Muscle layer of colon (tissue), 2 donors: ENCODE measurements around the gene KMT2D.

ENCODE experiments used
- H3K27ac ChIP-seq: one replicate; pipeline ENCODE4 v1.7.0; 2013; ENCODE audit warnings: low read depth, mild to moderate bottlenecking, low read length, moderate library complexity
- H3K27me3 ChIP-seq, 2 donors: one replicate each; pipeline ENCODE4 v1.7.0; 2013; ENCODE audit warnings: low read length in 2 of 2, mild to moderate bottlenecking in 2 of 2; ENCODE audit not compliant: insufficient read depth in 2 of 2, control insufficient read depth in 1 of 2
- H3K36me3 ChIP-seq: one replicate; pipeline ENCODE4 v1.7.0; 2013; ENCODE audit warnings: mild to moderate bottlenecking, low read length; ENCODE audit not compliant: insufficient read depth
- H3K4me1 ChIP-seq: one replicate; pipeline ENCODE4 v1.7.0; 2013; ENCODE audit warnings: mild to moderate bottlenecking, low read length; ENCODE audit not compliant: insufficient read depth
- H3K4me3 ChIP-seq, 2 donors: one replicate each; pipeline ENCODE4 v1.7.0; 2013; ENCODE audit warnings: low read length in 2 of 2, low read depth in 1 of 2, mild to moderate bottlenecking in 1 of 2, moderate library complexity in 1 of 2
- H3K9ac ChIP-seq: one replicate; pipeline ENCODE4 v1.7.0; 2013; ENCODE audit warnings: low read length
- H3K9me3 ChIP-seq: one replicate; pipeline ENCODE4 v1.7.0; 2013; ENCODE audit warnings: mild to moderate bottlenecking, low read length
- donor health status: abdominal sarcoma.
- donor health status: Adenocarcinoma of cecum.

The KMT2D gene

GRCh38 chr12:49094160-49094974 lies 33.8 kb upstream of the KMT2D start, which contains the start of gene DHH:
Gene DHH (minus strand): TSS chr12:49094801. CDS start chr12:49094512, 289 bp downstream.
- peaks cover 43 to 53% of the 10 kb centered on the region in 2 donors for H3K27me3 ChIP-seq
- peaks cover 30% of the 10 kb centered on the region for H3K36me3 ChIP-seq
- H3K27ac ChIP-seq, result no peak within 1 kb of the TSS
- H3K4me1 ChIP-seq, result peaks cover 40% of the 10 kb centered on the region
- H3K9me3 ChIP-seq, result no peaks in the 10 kb centered on the region
- no peak within 1 kb of the TSS for H3K9ac ChIP-seq
- peak within 1 kb of the TSS in 1 of 2 donors; percentile 40 for H3K4me3 ChIP-seq

GRCh38 chr12:49093792-49094159 lies 33.2 kb upstream of the KMT2D start:
- H3K9me3 ChIP-seq, result no peaks in the 10 kb centered on the region
- peaks cover 24% of the 10 kb centered on the region for H3K36me3 ChIP-seq
- H3K9ac ChIP-seq, result no peak overlapping the region
- peaks cover 40% of the 10 kb centered on the region for H3K4me1 ChIP-seq
- H3K4me3 ChIP-seq, result peak overlapping the region in 1 of 2 donors; percentile 40
- H3K27me3 ChIP-seq, result peaks cover 48 to 59% of the 10 kb centered on the region in 2 donors
- no peak overlapping the region for H3K27ac ChIP-seq

- Histone ChIP-seq H3K36me3 (peaks cover 15% of the 10 kb centered on the region), H3K27me3 (peaks cover 53 to 62% of the 10 kb centered on the region in 2 donors), H3K27ac (no peak overlapping the region), H3K4me3 (no peak overlapping the region), H3K9me3 (no peaks in the 10 kb centered on the region), H3K9ac (no peak overlapping the region), H3K4me1 (peaks cover 46% of the 10 kb centered on the region)
Measured at GRCh38 chr12:49092816-49093406, 32.3 kb upstream of the KMT2D start.

- Histone ChIP-seq H3K4me1 (peaks cover 46% of the 10 kb centered on the region), H3K9ac (no peak overlapping the region)
Measured at GRCh38 chr12:49092086-49092815, 31.7 kb upstream of the KMT2D start.

GRCh38 chr12:49091836-49092085 lies 31.2 kb upstream of the KMT2D start:
- H3K9ac ChIP-seq, result no peak overlapping the region
- peak overlapping the region in 1 of 2 donors; percentile 35 for H3K4me3 ChIP-seq
- H3K27me3 ChIP-seq, result peaks cover 53 to 62% of the 10 kb centered on the region in 2 donors
- peaks cover 46% of the 10 kb centered on the region for H3K4me1 ChIP-seq
- H3K36me3 ChIP-seq, result peaks cover 4% of the 10 kb centered on the region
- H3K27ac ChIP-seq, result no peak overlapping the region
- no peaks in the 10 kb centered on the region for H3K9me3 ChIP-seq

More at GRCh38 chr12:49092086-49092815, 31.7 kb upstream of the KMT2D start:
- Histone ChIP-seq H3K27ac (no peak overlapping the region), H3K9me3 (no peaks in the 10 kb centered on the region), H3K27me3 (peaks cover 53 to 62% of the 10 kb centered on the region in 2 donors), H3K4me3 (peak overlapping the region in 1 of 2 donors; percentile 35), H3K36me3 (peaks cover 9% of the 10 kb centered on the region)

GRCh38 chr12:49091056-49091835 lies 30.7 kb upstream of the KMT2D start:
- Histone ChIP-seq H3K9ac (no peak overlapping the region), H3K27ac (no peak overlapping the region), H3K36me3 (no peaks in the 10 kb centered on the region), H3K27me3 (peaks cover 53 to 62% of the 10 kb centered on the region in 2 donors), H3K9me3 (no peaks in the 10 kb centered on the region), H3K4me3 (no peak overlapping the region), H3K4me1 (peaks cover 46% of the 10 kb centered on the region)

- Histone ChIP-seq H3K9me3 (no peaks in the 10 kb centered on the region), H3K27ac (no peak overlapping the region), H3K36me3 (no peaks in the 10 kb centered on the region), H3K27me3 (peaks cover 53 to 62% of the 10 kb centered on the region in 2 donors), H3K9ac (no peak overlapping the region), H3K4me3 (peak overlapping the region; percentile 12 to 32), H3K4me1 (peaks cover 46% of the 10 kb centered on the region)
Measured at GRCh38 chr12:49089821-49090773, 29.5 kb upstream of the KMT2D start.

- peaks cover 37% of the 10 kb centered on the region for H3K4me1 ChIP-seq
- H3K27me3 ChIP-seq, result peaks cover 47 to 55% of the 10 kb centered on the region in 2 donors
- H3K36me3 ChIP-seq, result no peaks in the 10 kb centered on the region
- H3K27ac ChIP-seq, result no peak overlapping the region
- H3K9me3 ChIP-seq, result no peaks in the 10 kb centered on the region
- H3K4me3 ChIP-seq, result no peak overlapping the region
- no peak overlapping the region for H3K9ac ChIP-seq
Measured at GRCh38 chr12:49088932-49089330, 28.3 kb upstream of the KMT2D start.

- H3K27me3 ChIP-seq, result peaks cover 41 to 49% of the 10 kb centered on the region in 2 donors
- H3K27ac ChIP-seq, result no peak overlapping the region
- no peaks in the 10 kb centered on the region for H3K9me3 ChIP-seq
- H3K4me3 ChIP-seq, result peak overlapping the region in 1 of 2 donors; percentile 9
- no peaks in the 10 kb centered on the region for H3K36me3 ChIP-seq
- peaks cover 31% of the 10 kb centered on the region for H3K4me1 ChIP-seq
- H3K9ac ChIP-seq, result no peak overlapping the region
Measured at GRCh38 chr12:49088150-49088931, 27.7 kb upstream of the KMT2D start.

GRCh38 chr12:49086116-49086515 lies 25.5 kb upstream of the KMT2D start:
- H3K27ac ChIP-seq, result no peak overlapping the region
- no peak overlapping the region for H3K4me3 ChIP-seq
- peaks cover 18% of the 10 kb centered on the region for H3K4me1 ChIP-seq
- H3K36me3 ChIP-seq, result no peaks in the 10 kb centered on the region
- H3K9ac ChIP-seq, result no peak overlapping the region
- peaks cover 19 to 27% of the 10 kb centered on the region in 2 donors for H3K27me3 ChIP-seq
- no peaks in the 10 kb centered on the region for H3K9me3 ChIP-seq
